ENCODE results near the gene TRAPPC3L.

- TF ChIP-seq CTCF (IDR thresholded peaks at IDR 0.05) (peak; percentile 6 to 45 (median 32)), POLR2A (IDR thresholded peaks at IDR 0.05) (no peak)
Measured at GRCh38 chr6:116511424-116512110, 33.9 kb downstream of the TRAPPC3L start, which contains the start of gene CALHM5.

All from body of pancreas (tissue), 4 donors.